HG03432 (cell line): Measurements from ENCODE around the gene HSP90AB1.

Experiments
- ATAC-seq: cut with Tn5 transposase; IDR thresholded peaks from one replicate; pipeline ENCODE4 v1.9.1; 2021; ENCODE audit warnings: mild to moderate bottlenecking, moderate library complexity; ENCODE audit not compliant: unreplicated experiment

The HSP90AB1 gene

DNA sequence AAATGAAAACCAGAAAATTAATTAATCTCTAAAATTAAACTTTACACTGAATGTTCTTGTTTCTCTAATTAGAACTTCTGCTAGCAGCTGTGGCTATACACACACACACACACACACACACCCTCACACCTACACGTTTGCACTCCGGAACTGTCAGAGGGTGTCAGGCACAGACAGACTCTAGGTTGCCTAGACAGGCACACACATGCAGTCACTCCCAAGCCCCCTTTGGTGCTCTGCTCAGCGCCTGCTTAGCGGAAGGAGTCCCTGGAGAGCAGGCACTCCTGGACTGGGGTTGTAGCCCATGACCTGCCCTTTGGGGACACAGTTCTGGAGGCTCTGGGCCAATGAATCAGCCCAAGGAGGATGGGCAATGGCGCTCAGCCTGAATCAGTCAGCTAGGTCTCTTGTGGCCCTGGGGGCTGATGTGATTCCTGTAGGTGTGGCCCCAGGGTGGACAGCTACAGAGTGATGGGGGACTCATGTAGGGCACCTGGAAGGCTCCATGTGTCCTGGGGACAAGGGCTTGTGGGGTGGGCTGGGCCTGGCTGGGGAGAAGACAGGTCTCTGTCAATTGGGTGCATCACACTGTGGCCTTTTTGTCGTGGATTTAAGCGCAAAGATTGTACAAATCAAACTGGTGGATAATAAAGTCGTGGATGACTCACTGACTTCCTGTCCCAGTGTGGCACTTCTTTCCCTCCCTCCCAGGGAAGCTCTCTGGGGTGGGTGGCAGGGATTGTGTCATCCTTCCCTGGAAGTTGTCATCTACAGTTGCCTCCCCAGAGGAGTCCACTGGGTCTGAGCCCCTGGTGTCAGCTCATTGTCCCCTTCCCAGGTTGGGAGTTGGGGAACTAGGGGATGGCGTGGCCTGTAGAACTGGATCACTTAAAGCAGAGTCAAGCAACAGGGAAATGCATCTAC is 32.1 kb downstream of the HSP90AB1 start:
- ATAC-seq = no peak

DNA sequence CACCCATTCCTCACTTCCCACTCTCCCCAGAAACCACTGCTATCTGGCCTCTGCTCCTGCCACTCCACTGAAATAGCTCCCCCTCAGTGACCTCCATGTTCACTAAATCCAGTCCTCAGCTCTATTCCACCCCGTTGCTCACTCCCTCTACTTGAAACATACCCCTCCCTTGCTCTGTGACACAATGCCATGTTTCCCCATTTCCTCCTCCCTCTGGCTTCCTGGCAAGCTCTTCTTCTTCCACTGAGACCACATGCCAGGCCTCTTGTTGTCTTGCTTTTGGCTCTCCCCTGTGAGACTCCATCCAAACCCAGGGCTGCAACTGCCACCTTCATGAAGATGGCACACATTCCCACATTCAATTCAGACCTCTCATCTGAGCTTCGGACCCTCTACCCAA is 37.2 kb downstream of the HSP90AB1 start:
- ATAC-seq = no peak

DNA sequence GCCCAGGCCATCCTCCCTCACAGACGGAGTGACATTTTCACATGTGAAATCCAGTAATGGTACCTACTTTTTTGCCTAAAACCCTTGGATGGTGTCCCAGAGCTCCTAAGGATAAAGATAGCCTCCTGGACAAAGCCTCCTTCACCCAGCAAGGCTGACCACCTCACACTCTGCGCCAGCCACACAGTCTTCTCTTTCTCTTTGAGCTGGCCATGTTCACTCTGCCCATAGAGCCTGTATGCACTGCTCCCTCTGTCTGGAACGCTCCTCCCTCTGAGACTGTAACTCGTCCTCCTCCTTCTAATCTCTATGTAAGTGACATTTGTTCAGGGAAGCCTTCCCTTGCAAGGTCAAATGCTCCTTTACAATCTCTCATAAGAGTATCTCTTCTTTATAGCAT is 38.0 kb downstream of the HSP90AB1 start:
- no peak for ATAC-seq

DNA sequence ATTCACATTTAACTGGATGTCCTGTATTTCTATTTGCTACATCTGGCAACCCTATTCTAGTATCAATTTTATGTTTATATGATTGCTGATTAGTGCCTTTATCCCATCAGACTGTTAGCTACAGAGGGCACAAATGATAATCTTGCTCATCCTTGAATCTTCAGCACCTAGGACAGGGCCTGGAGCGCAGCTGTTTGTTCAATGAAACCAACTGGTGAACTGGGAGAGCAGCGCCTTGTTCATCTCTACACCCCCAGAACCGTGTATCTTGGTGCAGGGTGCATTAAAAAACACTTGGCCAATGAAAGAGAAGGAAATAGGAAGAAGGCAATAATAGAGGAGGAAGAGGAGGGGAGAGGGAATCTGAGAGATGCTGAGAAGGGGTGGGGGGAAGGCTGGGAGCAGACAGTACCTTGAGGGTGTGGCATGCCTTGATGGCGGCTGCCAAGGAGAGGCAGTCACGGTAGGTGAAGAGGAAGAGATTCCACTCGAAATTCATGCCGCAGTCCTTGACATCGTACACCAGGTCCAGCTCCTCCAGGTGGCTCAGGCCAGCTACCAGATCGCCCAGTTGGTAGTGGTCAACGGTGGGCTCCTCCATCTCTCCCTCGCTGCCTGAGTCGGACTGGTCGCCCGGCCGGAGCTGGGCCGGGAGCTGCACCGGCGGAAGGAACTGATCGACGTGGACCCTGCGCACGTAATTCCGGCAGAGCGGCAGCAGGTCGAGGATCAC is 38.8 kb downstream of the HSP90AB1 start:
- no peak for ATAC-seq

DNA sequence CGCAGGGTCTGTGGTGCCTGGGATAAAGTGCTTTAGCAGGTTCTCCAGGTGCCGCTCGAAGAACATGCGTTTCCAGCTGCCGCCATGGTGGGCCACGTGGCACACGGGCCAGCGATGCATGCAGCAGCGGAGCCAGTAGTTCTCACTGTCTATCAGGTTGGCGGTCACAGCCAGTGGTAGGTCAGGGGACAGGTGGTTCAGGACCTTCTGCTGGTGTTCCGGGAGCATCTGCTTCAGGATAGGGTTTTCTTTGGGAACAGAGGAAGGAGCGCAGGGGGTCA is 39.3 kb downstream of the HSP90AB1 start:
- no peak for ATAC-seq

DNA sequence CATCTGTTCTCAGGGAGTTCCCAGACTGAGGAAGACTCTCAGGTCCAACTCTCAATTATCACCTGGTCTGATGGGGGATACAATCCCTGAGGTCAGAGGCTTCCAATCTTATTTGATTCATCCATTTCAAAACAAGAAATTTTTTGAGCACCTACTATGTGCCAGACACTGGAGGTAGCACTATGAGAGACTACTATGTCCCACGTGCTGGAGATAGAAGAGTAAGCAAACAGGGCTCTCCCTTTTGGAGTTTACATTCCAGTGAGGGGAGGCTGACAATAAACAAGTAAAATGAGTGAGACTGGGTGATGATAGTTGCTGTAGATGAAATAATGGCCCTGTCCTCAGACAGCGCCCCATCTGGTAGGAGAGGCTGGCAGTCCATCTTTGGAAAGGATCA is 39.8 kb downstream of the HSP90AB1 start:
- no peak for ATAC-seq

DNA sequence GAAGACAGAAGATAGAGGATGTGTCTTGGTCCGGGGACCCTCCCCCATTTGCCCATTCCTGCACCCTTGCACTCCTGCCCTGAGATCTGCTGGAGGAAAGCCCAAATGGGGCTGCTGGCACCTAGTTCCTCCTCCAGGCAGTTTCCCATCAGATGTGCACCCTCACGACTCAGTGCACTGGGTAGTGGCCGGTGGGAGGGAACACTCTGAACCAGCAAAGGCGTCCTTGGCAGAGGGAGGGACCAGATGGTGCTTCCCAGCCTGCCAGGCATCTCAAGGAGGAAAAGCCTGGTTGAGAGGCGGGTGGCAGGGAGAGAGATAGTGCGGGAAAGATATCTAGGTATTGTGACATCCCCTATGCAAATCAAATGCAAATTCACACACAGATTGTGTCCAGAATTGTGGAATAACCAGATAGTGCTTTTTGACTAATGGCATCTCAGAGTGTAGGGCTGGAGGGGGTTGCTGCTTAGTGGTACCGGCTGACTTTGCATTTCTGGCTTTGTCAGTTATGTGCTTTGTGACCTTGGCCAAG is 42.9 kb downstream of the HSP90AB1 start:
- no peak for ATAC-seq

DNA sequence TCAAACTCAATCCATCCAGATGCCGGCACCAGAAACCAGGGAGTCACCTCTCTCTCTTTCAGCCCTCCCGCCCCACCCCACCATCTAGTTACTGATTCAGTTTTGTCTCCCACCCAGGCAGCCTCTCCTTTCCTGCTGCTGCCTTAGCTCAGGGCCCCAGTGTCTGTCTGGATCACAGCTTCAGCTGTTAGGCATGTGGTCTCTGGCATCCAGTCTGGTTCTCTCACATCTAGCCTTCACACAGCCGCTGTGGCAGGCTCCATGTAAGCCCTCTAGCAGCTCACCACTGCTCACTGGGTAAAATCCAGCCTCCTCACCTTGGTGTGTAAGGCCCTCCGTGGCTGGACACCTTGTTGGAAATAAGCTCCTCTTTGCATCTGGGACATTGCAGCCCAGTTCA is 44.9 kb downstream of the HSP90AB1 start:
- ATAC-seq = no peak

DNA sequence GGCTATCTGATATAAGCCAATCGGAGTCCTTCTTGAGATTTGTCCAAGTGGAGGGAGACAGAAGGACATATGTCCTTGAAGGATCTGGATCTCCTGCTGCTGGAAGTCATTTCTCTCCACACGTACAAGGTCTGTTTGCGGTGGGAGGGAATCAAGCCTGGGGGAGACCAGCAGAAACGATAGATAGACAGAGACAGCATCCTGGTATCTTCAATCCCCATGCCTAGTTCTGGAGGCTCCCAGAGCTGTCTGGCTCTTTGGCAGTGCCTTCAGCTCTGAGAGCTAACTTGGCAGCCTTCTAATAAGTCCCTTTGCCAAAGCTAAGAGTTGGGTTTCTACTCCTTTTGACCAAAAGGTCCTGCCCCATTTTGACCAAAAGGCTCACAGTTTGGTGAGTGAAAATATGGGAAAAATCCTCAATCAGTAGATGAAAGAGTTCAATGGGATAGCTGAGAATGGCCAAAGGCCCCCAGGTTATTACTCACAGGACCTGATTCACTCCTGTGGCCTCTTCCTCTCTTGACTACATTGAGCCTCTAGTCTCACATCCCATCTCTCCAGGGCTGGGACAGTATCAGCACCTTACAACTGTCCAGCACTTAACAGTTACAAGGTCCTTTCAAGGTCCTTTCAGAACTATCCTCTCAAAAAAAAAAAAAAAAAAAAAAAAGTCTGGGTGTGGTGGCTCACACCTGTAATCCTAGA is 45.9 kb downstream of the HSP90AB1 start:
- ATAC-seq = no peak

DNA sequence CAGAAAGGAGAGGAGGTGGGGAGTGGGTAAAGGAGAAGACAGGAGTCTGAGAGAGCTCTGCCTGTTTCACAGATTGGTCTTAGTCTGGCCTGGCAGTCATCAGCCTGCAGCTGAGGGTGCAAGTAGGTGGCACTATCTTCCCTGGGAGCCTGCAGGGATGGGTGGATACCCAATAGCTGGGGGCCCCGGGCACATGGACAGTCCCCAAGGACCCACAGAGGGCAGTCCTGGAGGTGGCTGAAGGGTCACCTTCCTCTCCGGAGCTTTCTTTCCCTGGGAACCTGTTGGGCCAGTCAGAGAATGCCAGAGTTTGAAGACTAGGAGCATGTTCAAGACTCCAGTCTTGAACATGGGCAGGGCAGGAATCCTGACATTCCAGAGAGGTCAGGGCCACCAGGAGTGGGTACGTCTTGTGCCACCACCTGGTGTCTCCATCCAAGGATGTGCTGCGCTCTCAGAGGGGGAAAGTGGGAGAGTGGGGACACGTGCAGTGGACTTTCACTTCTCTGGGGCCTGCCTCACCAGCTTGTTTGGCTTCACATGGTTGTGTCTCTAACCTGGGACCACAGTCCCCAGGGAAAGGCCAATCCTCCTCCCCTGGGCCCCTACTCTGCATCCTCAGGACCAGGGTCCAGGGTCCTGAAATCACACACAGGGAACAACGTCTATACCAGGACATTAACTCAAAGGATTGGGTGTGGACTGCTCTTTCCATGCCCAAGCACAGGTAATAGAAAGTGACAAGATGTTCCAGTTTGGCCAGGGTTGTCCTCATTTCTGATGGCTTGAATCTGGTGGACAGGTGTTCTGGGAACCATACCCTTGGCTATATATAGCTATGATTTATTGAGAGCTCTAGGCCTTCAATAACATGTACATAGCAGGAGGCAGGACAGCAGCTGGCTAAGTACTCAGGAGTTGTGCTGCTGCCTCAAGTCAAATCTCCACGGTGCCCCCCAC is 48.2 kb downstream of the HSP90AB1 start:
- ATAC-seq = no peak

DNA sequence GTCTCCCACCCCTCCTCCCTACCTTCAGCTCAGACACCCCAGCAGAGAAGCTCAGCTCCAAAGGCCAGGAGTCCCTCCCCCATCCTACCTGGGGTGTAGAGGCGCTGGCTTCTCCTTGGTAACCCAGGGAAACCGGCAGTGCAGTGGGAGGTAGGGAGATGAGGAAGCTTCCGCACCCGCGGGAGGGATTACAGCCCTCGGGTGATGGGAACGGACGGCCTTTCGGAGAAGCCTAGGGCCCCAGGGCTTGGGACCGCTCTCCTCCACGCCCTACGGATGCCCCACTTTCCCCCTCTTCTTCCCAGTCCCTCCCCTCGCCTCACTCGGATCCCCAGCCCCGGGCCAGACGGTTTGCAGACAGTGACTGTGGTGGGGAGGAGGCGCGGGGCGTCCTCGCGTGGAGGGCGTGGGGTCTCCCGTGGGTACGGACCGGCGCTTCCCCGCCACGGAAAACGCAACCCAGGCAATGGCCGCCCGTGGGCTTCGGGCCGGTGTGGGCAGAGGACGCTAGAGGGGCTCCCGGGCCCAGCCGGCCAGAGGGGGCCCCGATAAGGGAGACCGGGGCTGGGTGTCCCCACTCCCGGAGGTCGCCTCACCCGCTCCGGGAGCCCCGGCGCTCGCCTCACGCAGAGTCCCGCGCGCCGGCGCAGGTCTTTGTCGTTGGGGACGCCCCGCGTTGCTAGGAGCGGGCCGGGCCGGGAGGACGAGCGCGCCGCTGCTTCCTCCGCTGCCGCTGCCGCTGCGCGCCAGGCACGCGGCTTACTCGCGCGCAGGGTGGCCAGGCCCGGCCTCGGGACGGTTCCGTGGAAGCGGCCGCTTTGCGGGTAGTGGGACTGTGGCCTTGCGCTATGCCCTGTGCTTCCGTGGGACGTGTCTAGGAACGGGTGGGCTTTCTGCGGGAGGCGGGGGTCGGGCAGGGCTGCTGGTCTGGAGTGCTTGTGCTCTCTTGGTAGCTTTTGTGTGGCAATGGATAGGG is 50.5 kb downstream of the HSP90AB1 start:
- no peak for ATAC-seq

DNA sequence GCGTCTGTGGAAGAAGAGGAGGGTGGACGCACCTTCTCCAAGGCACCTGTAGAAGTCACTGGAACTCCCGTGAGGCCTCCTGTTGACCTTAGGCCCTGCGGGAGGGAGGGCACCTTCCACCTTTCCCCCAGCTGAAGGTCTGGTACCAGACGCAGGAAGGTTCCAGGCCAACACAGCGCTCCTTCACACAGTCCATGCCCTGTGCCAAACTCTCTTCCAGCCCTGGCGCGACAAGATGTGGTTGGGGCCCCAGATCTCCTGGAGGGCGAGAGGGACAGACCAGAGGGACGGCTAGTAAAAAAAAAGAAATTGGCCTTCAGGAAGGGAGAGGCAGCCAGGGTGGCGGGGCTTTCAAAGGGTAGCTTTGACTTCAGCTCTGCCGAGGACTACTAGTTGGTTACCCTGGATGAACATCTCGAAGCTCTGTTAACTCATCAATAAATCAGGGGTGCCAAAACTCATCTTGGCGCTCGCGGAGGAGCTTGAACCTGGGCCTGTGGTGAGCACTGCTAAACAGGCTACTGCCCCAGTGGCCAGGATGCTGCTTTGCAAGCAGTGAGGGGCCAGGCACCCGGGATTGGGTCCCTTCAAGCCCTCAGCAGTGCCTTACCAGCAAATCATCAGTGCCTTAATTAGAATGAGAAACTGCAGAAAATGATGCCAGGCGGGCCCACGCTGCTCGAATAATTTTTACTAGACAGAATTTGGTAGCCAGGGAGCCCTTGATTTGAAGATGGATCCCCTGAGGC is 51.3 kb downstream of the HSP90AB1 start:
- ATAC-seq = no peak

DNA sequence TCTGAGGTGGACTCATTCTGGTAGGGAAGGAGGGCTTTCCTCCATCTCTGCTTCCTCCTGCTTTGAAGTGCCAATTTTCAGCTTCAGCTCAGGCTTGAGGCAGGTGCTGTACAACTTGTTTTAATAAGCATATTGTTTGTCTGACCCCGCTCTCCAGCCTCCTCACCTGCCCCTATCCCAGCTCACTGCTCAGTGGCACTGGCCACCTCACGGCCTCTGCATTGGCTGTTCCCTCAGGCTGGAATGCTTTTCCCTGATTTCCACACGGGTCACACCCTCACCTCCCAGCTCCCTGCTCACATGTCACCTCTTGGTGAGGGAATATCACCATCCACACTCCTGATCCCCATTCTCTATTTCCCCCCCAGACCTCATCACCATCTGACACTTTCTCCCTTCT is 52.0 kb downstream of the HSP90AB1 start:
- no peak for ATAC-seq

DNA sequence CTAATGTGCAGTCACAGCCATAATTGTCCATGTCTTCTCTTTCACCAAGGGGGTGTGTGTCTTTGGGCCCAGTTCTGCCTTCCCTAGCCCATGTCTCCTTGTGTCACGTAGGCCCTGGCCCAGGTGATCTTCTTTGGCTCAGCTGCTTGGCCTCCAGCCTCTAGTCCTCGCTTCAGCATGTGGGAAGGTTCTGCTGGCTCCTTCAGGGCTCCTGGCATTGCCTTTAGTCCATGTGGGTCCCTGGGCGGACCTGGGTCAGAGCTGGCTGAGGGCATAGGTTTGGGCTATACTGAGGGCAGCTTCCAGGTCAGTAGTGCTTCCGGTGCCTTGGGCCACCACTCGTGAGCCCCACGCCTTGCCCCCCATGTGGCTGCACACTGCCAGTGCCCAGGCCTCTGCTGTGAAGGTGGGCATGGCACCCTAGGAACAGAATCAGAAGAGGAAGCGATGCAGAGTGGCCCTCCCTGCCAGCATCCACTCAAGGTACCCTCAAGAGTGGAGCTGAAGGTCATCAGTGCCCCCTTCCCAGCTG is 53.5 kb downstream of the HSP90AB1 start:
- no peak for ATAC-seq

DNA sequence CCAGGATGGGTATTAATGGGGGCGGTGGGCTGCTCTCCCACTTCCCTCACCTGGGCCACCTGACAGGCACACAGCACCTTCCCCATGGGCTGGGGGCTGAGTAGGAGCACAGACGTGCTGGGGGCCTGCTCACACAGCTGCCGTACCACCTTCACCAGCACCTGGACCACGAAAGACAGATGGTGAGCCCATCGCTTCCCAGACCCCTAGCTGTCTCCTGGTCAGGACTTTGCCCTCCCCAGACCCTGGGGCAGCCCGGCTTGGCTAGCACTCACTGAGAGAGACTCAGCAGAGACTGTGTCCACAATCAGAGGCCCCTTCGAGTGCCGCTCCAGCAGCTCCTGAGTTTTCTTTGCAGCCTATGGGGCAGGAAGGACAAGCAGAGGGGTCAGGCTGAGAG is 54.2 kb downstream of the HSP90AB1 start:
- no peak for ATAC-seq

DNA sequence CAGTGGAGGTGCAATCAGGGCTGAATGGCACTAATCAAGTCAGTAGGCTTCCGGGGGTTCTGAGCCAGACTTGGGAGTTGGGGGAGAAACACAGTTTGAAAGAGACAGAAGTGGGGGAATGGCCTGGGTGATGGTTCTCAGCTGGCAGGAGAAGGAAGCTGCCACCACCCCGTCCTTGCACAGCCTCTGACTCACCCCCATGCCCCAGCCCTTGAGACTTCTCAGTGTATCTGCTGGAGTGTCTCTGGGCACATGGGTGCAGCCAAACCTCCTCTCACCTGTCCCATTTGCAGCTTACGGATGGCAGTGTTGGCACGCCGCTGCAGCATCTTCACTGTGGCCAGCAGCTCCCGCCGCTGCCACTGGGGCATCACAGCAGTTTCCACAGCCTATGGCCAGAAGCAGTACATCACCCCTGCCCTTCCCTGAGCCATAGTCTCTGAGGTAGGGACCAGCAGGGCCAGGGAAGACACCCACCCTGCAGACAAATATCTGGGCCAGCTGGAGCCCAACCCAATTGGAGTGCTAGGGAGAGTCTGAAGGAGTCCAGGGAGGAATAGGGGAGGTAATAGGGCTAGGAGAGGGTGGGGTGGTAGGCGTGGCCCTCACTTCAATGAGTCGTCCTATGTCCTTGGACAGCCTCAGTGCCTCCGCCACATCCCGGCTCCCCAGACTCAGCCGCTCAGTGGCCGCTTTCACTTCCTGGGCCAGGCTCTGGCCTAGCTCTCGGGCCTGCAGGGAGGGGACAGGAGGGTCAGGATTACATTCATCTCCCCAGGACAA is 55.1 kb downstream of the HSP90AB1 start:
- ATAC-seq = no peak

DNA sequence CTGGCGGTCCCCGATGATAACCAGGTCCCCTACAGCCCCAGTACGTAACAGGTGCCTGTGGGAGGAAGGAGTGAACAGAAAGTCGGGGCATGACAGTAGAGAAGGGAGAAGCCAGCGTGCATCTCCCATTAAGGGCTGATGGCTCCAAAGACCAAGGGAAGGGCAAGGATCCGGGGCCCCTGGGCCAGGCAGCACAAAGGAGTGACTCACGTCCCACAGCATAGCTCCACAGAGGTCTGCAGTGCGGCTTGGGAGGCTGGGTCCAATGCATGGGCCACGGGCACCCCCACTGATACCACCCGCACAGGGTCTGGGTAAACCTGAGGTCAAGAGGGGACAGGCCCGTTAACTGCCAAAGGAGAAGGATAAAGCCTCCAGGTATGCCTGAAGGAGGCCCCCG is 56.0 kb downstream of the HSP90AB1 start:
- no peak for ATAC-seq
